A549 (cell line): Measurements from ENCODE around the gene AQP5. TPM values are rescaled to one million over a fixed set of nuclear protein-coding genes. Genes with fewer than 3 reads are reported as not detected.

Source experiments
- ATAC-seq, 2 experiments: fragments of 200-7000 bp in 1 of 2; fragments of >200 bp in 1 of 2; cut with Nextera tagmentation in 1 of 2; cut with Tn5 transposase in 1 of 2; 3 replicates each; pipeline versions ENCODE4 v1.8.0 to v1.9.1; 2018 to 2020; ENCODE audit warnings: mild to moderate bottlenecking in 1 of 2, moderate library complexity in 1 of 2
- CTCF ChIA-PET: fragments of 300-600 bp; sonication (Branson Sonifier 250); formaldehyde crosslinking; extraction: SDS; loops from one replicate; lab custom pipeline; 2021; ENCODE audit warnings: antibody characterized with exemption, inconsistent platforms; lab: Yijun Ruan, JAX
- POLR2A ChIA-PET: fragments of 350-600 bp; formaldehyde crosslinking; extraction: SDS; loops from one replicate; lab custom pipeline; 2021; ENCODE audit warnings: antibody characterized with exemption, inconsistent platforms; lab: Yijun Ruan, JAX
- DNase-seq, 2 experiments: peaks; one replicate each; pipeline versions ENCODE4 v3.0.0 to v3.0.0-alpha.2; 2011 to 2016; ENCODE audit warnings: low read depth in 1 of 2, low spot score in 1 of 2
- FAIRE-seq: peaks from 2 replicates; lab custom pipeline; 2011; peaks lifted over from hg19 to GRCh38; lab: Jason Lieb, UNC
- H3K27ac ChIP-seq, 2 experiments: fragments of >200 bp; sonication (Bioruptor Twin); formaldehyde crosslinking; 3 replicates each; pipeline ENCODE4 v1.5.1; 2016 to 2017
- H3K4me1 ChIP-seq: fragments of >200 bp; sonication (Bioruptor Twin); formaldehyde crosslinking; 3 replicates; pipeline ENCODE4 v1.6.1; 2016
- H3K4me2 ChIP-seq: fragments of >200 bp; sonication (Bioruptor Twin); formaldehyde crosslinking; 3 replicates; pipeline ENCODE4 v1.6.1; 2016
- H3K4me3 ChIP-seq: fragments of >200 bp; sonication (Bioruptor Twin); formaldehyde crosslinking; 3 replicates; pipeline ENCODE4 v1.5.1; 2016
- H3K9me3 ChIP-seq: fragments of >200 bp; sonication (Bioruptor Twin); formaldehyde crosslinking; 3 replicates; pipeline ENCODE4 v1.6.1; 2016
- ATOH8 ChIP-seq: fragments of 250-450 bp; sonication (Bioruptor Pico); IDR thresholded peaks from 2 replicates; pipeline ENCODE4 v1.5.0; 2020; ENCODE audit warnings: low read depth, mild to moderate bottlenecking, moderate library complexity
- BHLHE40 ChIP-seq: IDR thresholded peaks from 2 replicates; pipeline ENCODE4 v1.6.1; 2012; ENCODE audit warnings: low read depth, low read length, inconsistent platforms
- CBX8 ChIP-seq: fragments of 200-600 bp; sonication (generic); IDR thresholded peaks from 2 replicates; pipeline ENCODE4 v1.6.1; 2016
- CEBPB ChIP-seq, 2 experiments: fragments of >200 bp in 1 of 2; sonication (Bioruptor Twin) in 1 of 2; formaldehyde crosslinking in 1 of 2; IDR thresholded peaks; 2 replicates each; pipeline ENCODE4 v1.6.1; 2012 to 2016
- CHD2 ChIP-seq: fragments of 150-350 bp; IDR thresholded peaks from 2 replicates; pipeline ENCODE4 v1.6.1; 2014; ENCODE audit warnings: low read length; ENCODE audit not compliant: partially characterized antibody
- EHMT2 ChIP-seq: fragments of 200-600 bp; sonication (generic); IDR thresholded peaks from 2 replicates; pipeline ENCODE4 v1.6.1; 2016; ENCODE audit warnings: antibody characterized with exemption, low read depth, mild to moderate bottlenecking, moderate library complexity
- ELK1 ChIP-seq: fragments of 150-350 bp; IDR thresholded peaks from 2 replicates; pipeline ENCODE4 v1.6.1; 2014; ENCODE audit warnings: low read depth, mild to moderate bottlenecking, low read length
- EP300 ChIP-seq, 2 experiments: fragments of >200 bp; sonication (Bioruptor Twin); formaldehyde crosslinking; IDR thresholded peaks; 2 replicates in 1 of 2; 3 replicates in 1 of 2; pipeline ENCODE4 v1.6.1; 2016 to 2017
- ESRRA ChIP-seq: fragments of 150-350 bp; IDR thresholded peaks from 2 replicates; pipeline ENCODE4 v1.6.1; 2014; ENCODE audit warnings: mild to moderate bottlenecking, low read length, borderline replicate concordance
- FOSB ChIP-seq: fragments of 250-450 bp; sonication (Bioruptor Pico); IDR thresholded peaks from 2 replicates; pipeline ENCODE4 v1.5.0; 2020; ENCODE audit warnings: mild to moderate bottlenecking, moderate library complexity
- FOXS1 ChIP-seq: fragments of 250-450 bp; sonication (Bioruptor Pico); IDR thresholded peaks from 2 replicates; pipeline ENCODE4 v1.5.0; 2020; ENCODE audit warnings: mild to moderate bottlenecking, moderate library complexity
- HEYL ChIP-seq: fragments of 250-450 bp; sonication (Bioruptor Pico); IDR thresholded peaks from 2 replicates; pipeline ENCODE4 v1.8.0; 2021; ENCODE audit warnings: mild to moderate bottlenecking, moderate library complexity
- HMGXB4 ChIP-seq: fragments of 250-450 bp; sonication (Bioruptor Pico); IDR thresholded peaks from 2 replicates; pipeline ENCODE4 v1.5.0; 2021; ENCODE audit warnings: mild to moderate bottlenecking, moderate library complexity, borderline replicate concordance
- HOXB13 ChIP-seq: fragments of 250-450 bp; sonication (Bioruptor Pico); IDR thresholded peaks from 2 replicates; pipeline ENCODE4 v1.5.0; 2020; ENCODE audit warnings: low read depth, mild to moderate bottlenecking, moderate library complexity
- JUNB ChIP-seq: fragments of >200 bp; sonication (Bioruptor Twin); formaldehyde crosslinking; IDR thresholded peaks from 2 replicates; pipeline ENCODE4 v1.6.1; 2016
- NFE2L2 ChIP-seq: fragments of 150-350 bp; conservative IDR thresholded peaks from 2 replicates; pipeline ENCODE4 v1.6.1; 2014; ENCODE audit warnings: low read length
- PHF8 ChIP-seq: fragments of 200-600 bp; sonication (generic); IDR thresholded peaks from 2 replicates; pipeline ENCODE4 v1.6.1; 2016; ENCODE audit warnings: low read depth, mild to moderate bottlenecking, antibody characterized with exemption, moderate library complexity, borderline replicate concordance
- POLR2AphosphoS2 ChIP-seq: conservative IDR thresholded peaks from 2 replicates; pipeline ENCODE4 v1.6.1; 2012; ENCODE audit warnings: low read length, improper control_type of control experiment, inconsistent platforms
- RAD21 ChIP-seq, 2 experiments: fragments of >200 bp in 1 of 2; sonication (Bioruptor Twin) in 1 of 2; formaldehyde crosslinking in 1 of 2; IDR thresholded peaks in 1 of 2; conservative IDR thresholded peaks in 1 of 2; 2 replicates in 1 of 2; 3 replicates in 1 of 2; pipeline ENCODE4 v1.6.1; 2012 to 2018; ENCODE audit warnings: inconsistent platforms in 1 of 2
- RFX5 ChIP-seq: fragments of 450-650 bp; IDR thresholded peaks from 2 replicates; pipeline ENCODE4 v1.7.1; 2014; ENCODE audit warnings: antibody characterized with exemption, mild to moderate bottlenecking, moderate library complexity
- RNF2 ChIP-seq: fragments of 200-600 bp; sonication (generic); IDR thresholded peaks from 2 replicates; pipeline ENCODE4 v1.6.1; 2016; ENCODE audit warnings: low read depth, mild to moderate bottlenecking, antibody characterized with exemption, moderate library complexity, borderline replicate concordance
- SMC3 ChIP-seq: fragments of >200 bp; sonication (Bioruptor Twin); formaldehyde crosslinking; IDR thresholded peaks from 3 replicates; pipeline ENCODE4 v1.6.1; 2018; ENCODE audit warnings: inconsistent platforms
- TFCP2L1 ChIP-seq: fragments of 250-450 bp; sonication (Bioruptor Pico); IDR thresholded peaks from 2 replicates; pipeline ENCODE4 v1.5.0; 2021; ENCODE audit warnings: mild to moderate bottlenecking
- TP53 ChIP-seq: fragments of 250-450 bp; sonication (Bioruptor Pico); IDR thresholded peaks from 2 replicates; pipeline ENCODE4 v1.5.0; 2021; ENCODE audit warnings: mild to moderate bottlenecking, moderate library complexity
- ZFP36 ChIP-seq: fragments of 450-650 bp; IDR thresholded peaks from 2 replicates; pipeline ENCODE4 v1.6.1; 2014; ENCODE audit warnings: borderline replicate concordance; ENCODE audit not compliant: partially characterized antibody
- ZNF302 ChIP-seq: fragments of 250-450 bp; sonication (Bioruptor Pico); IDR thresholded peaks from 2 replicates; pipeline ENCODE4 v1.9.0; 2021; ENCODE audit warnings: inconsistent platforms, mild to moderate bottlenecking, moderate library complexity
- WGBS: methylation state at CpG from one replicate; pipeline ENCODE4 v1.1.6; 2017; ENCODE audit errors: missing lambda C conversion rate; 5-methylcytosine and 5-hydroxymethylcytosine counted together
- polyA plus RNA-seq, 4 experiments: library from polyadenylated mRNA; depleted of rRNA in 3 of 4; stranded (reverse); fragments of >200 nt; fragmentation: RNase III in 1 of 4; extraction: RNeasy Plus Mini Kit Qiagen cat#74134 plus additional on column Dnase treatment in 1 of 4; gene quantifications; 2 replicates in 3 of 4; 3 replicates in 1 of 4; pipeline ENCODE4 v1.2.3, GENCODE V29; 2011 to 2017
- TF ChIP-seq, protein P1 (sequence below): fragments of 200-600 bp; sonication (generic); IDR thresholded peaks from 2 replicates; pipeline ENCODE4 v1.6.1; 2016; ENCODE audit warnings: antibody characterized with exemption, mild to moderate bottlenecking, moderate library complexity
- TF ChIP-seq, protein P2 (sequence below): fragments of >200 bp; sonication (Bioruptor Twin); formaldehyde crosslinking; IDR thresholded peaks from 3 replicates; pipeline ENCODE4 v1.5.1; 2016

The AQP5 gene
- polyA plus RNA-seq, 2 of the 4 experiments (the other 2 are of a cell fraction) = not detected

DNA sequence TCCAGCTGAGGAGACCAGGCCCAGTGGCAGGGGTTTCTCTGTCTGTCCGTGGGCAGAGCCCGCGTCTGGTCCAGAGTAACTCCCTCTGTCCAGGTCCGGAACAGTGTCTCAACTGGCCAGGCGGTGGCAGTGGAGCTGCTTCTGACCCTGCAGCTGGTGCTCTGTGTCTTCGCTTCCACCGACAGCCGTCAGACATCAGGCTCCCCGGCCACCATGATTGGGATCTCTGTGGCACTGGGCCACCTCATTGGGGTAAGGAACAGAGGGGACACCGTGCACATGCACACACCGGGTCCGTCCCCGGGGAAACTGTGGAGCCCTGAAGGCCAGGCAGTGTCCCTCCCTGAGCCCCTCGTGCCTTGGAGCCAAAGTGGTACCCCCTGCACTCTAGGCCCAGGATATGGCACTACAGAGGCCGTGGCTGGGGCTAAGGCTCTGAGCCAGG is 12.6 kb downstream of the AQP5 start:
- WGBS = 63% methylated on average over 15 of the region's 15 CpGs
- FAIRE-seq (no peak), ATAC-seq (peak; percentile 73 to 86), DNase-seq (peak in 1 of 2 experiments; percentile 48)
- ChIA-PET POLR2A (no interaction called here), CTCF (interaction anchor here (0.7 to 29.8 kb wide), 7 partner anchors 8 to 100 kb away, joined by 3 to 708 read pairs (median 4); partner anchors contain the start of genes ASIC1 and SMARCD1)
- Histone ChIP-seq H3K27ac (no peak overlapping the region), H3K9me3 (no peaks in the 10 kb centered on the region), H3K4me2 (no peak overlapping the region), H3K4me1 (no peaks in the 10 kb centered on the region), H3K4me3 (no peak overlapping the region)
- TF ChIP-seq HOXB13 (CRISPR knock-in tag) (no peak), POLR2AphosphoS2 (no peak), JUNB (no peak), RAD21 (conservative IDR thresholded peaks at IDR 0.05 in 1 of 2, IDR thresholded peaks at IDR 0.05 in 1 of 2) (peak in 1 of 2 experiments; percentile 27; a peak in 1 of 5 replicates), CEBPB (IDR thresholded peaks at IDR 0.05) (no peak), ZFP36 (no peak), TFCP2L1 (CRISPR knock-in tag) (no peak), HMGXB4 (no peak), BHLHE40 (no peak), NFE2L2 (no peak), ESRRA (no peak), SMC3 (peak; percentile 29; the same call in 1 of the 3 replicates), RFX5 (no peak), FOSB (CRISPR knock-in tag) (no peak)
- TF ChIP-seq, protein P1, sequence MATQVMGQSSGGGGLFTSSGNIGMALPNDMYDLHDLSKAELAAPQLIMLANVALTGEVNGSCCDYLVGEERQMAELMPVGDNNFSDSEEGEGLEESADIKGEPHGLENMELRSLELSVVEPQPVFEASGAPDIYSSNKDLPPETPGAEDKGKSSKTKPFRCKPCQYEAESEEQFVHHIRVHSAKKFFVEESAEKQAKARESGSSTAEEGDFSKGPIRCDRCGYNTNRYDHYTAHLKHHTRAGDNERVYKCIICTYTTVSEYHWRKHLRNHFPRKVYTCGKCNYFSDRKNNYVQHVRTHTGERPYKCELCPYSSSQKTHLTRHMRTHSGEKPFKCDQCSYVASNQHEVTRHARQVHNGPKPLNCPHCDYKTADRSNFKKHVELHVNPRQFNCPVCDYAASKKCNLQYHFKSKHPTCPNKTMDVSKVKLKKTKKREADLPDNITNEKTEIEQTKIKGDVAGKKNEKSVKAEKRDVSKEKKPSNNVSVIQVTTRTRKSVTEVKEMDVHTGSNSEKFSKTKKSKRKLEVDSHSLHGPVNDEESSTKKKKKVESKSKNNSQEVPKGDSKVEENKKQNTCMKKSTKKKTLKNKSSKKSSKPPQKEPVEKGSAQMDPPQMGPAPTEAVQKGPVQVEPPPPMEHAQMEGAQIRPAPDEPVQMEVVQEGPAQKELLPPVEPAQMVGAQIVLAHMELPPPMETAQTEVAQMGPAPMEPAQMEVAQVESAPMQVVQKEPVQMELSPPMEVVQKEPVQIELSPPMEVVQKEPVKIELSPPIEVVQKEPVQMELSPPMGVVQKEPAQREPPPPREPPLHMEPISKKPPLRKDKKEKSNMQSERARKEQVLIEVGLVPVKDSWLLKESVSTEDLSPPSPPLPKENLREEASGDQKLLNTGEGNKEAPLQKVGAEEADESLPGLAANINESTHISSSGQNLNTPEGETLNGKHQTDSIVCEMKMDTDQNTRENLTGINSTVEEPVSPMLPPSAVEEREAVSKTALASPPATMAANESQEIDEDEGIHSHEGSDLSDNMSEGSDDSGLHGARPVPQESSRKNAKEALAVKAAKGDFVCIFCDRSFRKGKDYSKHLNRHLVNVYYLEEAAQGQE = no peak
- TF ChIP-seq, protein P2, sequence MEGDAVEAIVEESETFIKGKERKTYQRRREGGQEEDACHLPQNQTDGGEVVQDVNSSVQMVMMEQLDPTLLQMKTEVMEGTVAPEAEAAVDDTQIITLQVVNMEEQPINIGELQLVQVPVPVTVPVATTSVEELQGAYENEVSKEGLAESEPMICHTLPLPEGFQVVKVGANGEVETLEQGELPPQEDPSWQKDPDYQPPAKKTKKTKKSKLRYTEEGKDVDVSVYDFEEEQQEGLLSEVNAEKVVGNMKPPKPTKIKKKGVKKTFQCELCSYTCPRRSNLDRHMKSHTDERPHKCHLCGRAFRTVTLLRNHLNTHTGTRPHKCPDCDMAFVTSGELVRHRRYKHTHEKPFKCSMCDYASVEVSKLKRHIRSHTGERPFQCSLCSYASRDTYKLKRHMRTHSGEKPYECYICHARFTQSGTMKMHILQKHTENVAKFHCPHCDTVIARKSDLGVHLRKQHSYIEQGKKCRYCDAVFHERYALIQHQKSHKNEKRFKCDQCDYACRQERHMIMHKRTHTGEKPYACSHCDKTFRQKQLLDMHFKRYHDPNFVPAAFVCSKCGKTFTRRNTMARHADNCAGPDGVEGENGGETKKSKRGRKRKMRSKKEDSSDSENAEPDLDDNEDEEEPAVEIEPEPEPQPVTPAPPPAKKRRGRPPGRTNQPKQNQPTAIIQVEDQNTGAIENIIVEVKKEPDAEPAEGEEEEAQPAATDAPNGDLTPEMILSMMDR = 0 out of 3 replicates have a peak, but pooled peaks have one; percentile 22

- FAIRE-seq = no peak
- peak in 1 of 2 experiments; percentile 3; a peak in 2 of 6 replicates for ATAC-seq
- Histone ChIP-seq H3K9me3 (no peaks in the 10 kb centered on the region), H3K4me1 (no peaks in the 10 kb centered on the region), H3K4me2 (no peak overlapping the region), H3K4me3 (no peak overlapping the region), H3K27ac (no peak overlapping the region)
- ChIA-PET CTCF (interaction anchor here (0.7 to 29.8 kb wide), 7 partner anchors 9 to 99 kb away, joined by 3 to 708 read pairs (median 4); partner anchors contain the start of genes ASIC1 and SMARCD1), POLR2A (no interaction called here)
- 82% methylated on average over 6 of the region's 8 CpGs for WGBS
- no peak for DNase-seq
- no peak for TF ChIP-seq FOXS1 (CRISPR knock-in tag)
- TF ChIP-seq ELK1 = no peak
- TF ChIP-seq HEYL (CRISPR knock-in tag) = no peak
- TF ChIP-seq CBX8 = no peak
- TF ChIP-seq RNF2 = no peak
- TF ChIP-seq ZFP36 = no peak
- TF ChIP-seq ATOH8 (CRISPR knock-in tag) = no peak
- TF ChIP-seq CHD2 = no peak
- no peak for TF ChIP-seq EHMT2
- no peak for TF ChIP-seq EP300 (IDR thresholded peaks at IDR 0.05)
- no peak for TF ChIP-seq RAD21 (conservative IDR thresholded peaks at IDR 0.05 in 1 of 2, IDR thresholded peaks at IDR 0.05 in 1 of 2)
- TF ChIP-seq TP53 (CRISPR knock-in tag) = no peak
- TF ChIP-seq ZNF302 = no peak
- no peak for TF ChIP-seq PHF8
Observed at GRCh38 chr12:49974677-49975317, 13.1 kb downstream of the AQP5 start.
